Endothelial cell (in vitro differentiated cells): Measurements from ENCODE around the gene PIGO. TPM values are rescaled to one million over a fixed set of nuclear protein-coding genes. Genes with fewer than 3 reads are reported as not detected.
A peak's percentile ranks its signal among the peaks of the same experiment; 100 is the strongest.

Experiments
- DNase-seq: peaks from one replicate; pipeline ENCODE4 v3.0.0; 2021; ENCODE audit warnings: low spot score
- H3K27ac Mint-ChIP-seq: one replicate; pipeline ENCODE4 v1.8.0; 2021; ENCODE audit warnings: mixed read lengths, inconsistent platforms; ENCODE audit not compliant: unreplicated experiment
- H3K27me3 Mint-ChIP-seq: one replicate; pipeline ENCODE4 v1.8.0; 2021; ENCODE audit warnings: mild to moderate bottlenecking, moderate library complexity, mixed read lengths, inconsistent platforms; ENCODE audit not compliant: unreplicated experiment
- H3K36me3 Mint-ChIP-seq: one replicate; pipeline ENCODE4 v1.8.0; 2021; ENCODE audit warnings: mild to moderate bottlenecking, low read depth, mixed read lengths, inconsistent platforms; ENCODE audit not compliant: unreplicated experiment
- H3K4me1 Mint-ChIP-seq: one replicate; pipeline ENCODE4 v1.8.0; 2021; ENCODE audit warnings: mild to moderate bottlenecking, mixed read lengths, inconsistent platforms; ENCODE audit not compliant: unreplicated experiment
- H3K4me3 Mint-ChIP-seq: one replicate; pipeline ENCODE4 v1.8.0; 2021; ENCODE audit warnings: mild to moderate bottlenecking, mixed read lengths, inconsistent platforms; ENCODE audit not compliant: unreplicated experiment
- H3K9me3 Mint-ChIP-seq: one replicate; pipeline ENCODE4 v1.8.0; 2021; ENCODE audit warnings: mixed read lengths, inconsistent platforms; ENCODE audit not compliant: unreplicated experiment
- total RNA-seq: library from RNA; stranded (reverse); fragmentation: NEBNext Ultra II Directional; extraction: Animal tissue kit (Norgen Biotek cat#: 25700); gene quantifications from one replicate; pipeline ENCODE4 v1.2.1, GENCODE V29; 2021; ENCODE audit not compliant: unreplicated experiment
- TF ChIP-seq, protein P1 (sequence below): fragments of 200-600 bp; sonication (generic); IDR thresholded peaks from one replicate; pipeline ENCODE4 v1.5.0; 2021; ENCODE audit warnings: antibody characterized with exemption; ENCODE audit not compliant: unreplicated experiment

PIGO gene
- total RNA-seq, 1 donor from 2014 or later = 20.3 TPM

DNA sequence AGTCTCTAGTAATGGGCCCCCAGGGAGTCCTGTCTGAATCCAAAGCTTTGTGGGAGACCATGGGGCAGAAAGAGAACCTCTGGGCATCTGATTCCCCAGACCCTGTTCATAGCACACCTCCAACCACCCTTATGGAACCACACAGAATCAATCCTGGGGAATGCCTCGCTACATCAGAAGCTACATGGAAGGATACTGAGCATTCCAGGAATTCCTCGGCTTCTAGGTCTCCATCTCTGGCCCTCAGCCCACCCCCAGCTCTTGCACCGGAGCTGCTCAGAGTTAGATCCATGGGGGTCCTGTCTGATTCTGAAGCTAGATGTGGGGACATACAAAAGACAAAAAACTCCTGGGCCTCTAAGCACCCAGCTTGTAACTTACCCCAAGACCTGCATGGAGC is 52.3 kb downstream of the PIGO start:
- Mint-ChIP-seq H3K4me3 (no peak overlapping the region), H3K27me3 (peaks cover 4% of the 10 kb centered on the region), H3K27ac (no peak overlapping the region), H3K4me1 (no peaks in the 10 kb centered on the region), H3K9me3 (no peaks in the 10 kb centered on the region), H3K36me3 (peaks cover 28% of the 10 kb centered on the region)
- DNase-seq = no peak
- TF ChIP-seq, protein P1, sequence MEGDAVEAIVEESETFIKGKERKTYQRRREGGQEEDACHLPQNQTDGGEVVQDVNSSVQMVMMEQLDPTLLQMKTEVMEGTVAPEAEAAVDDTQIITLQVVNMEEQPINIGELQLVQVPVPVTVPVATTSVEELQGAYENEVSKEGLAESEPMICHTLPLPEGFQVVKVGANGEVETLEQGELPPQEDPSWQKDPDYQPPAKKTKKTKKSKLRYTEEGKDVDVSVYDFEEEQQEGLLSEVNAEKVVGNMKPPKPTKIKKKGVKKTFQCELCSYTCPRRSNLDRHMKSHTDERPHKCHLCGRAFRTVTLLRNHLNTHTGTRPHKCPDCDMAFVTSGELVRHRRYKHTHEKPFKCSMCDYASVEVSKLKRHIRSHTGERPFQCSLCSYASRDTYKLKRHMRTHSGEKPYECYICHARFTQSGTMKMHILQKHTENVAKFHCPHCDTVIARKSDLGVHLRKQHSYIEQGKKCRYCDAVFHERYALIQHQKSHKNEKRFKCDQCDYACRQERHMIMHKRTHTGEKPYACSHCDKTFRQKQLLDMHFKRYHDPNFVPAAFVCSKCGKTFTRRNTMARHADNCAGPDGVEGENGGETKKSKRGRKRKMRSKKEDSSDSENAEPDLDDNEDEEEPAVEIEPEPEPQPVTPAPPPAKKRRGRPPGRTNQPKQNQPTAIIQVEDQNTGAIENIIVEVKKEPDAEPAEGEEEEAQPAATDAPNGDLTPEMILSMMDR = no peak

DNA sequence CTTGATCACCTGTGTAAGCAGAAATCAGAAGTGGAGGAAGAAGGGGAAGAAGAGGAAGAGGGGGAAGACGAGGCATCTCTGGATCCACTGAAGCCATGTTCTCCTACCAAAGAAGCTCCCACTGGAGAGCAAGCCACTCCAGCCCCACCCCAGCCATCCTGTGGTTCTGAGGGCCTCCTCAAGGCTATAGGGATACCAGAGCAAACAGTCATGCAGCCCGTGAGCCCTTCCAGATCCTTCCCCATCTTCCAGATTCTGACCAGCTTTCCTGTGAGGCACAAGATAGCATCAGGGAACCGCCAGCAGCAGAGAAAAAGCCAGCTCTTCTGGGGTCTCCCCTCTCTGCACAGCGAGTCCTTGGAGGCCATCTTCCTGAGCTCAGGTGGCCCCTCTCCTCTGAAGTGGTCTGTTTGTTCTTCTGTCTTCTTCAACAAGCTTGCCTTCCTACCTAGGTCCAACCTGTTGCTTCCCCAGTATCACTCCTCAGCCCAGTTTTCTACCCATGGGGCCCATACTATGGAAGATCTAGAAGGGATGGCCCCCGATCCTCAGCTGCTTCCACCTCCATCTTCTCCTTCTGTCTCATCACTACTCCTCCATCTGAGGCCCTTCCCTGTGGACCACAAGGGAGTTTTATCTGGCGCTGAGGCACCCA is 53.4 kb downstream of the PIGO start:
- H3K4me3 Mint-ChIP-seq = no peak overlapping the region
- H3K9me3 Mint-ChIP-seq = no peaks in the 10 kb centered on the region
- H3K27ac Mint-ChIP-seq = peak overlapping the region; percentile 7
- no peaks in the 10 kb centered on the region for H3K4me1 Mint-ChIP-seq
- DNase-seq = no peak
- TF ChIP-seq, protein P1 = no peak
- peaks cover 25% of the 10 kb centered on the region for H3K36me3 Mint-ChIP-seq
- peaks cover 4% of the 10 kb centered on the region for H3K27me3 Mint-ChIP-seq

DNA sequence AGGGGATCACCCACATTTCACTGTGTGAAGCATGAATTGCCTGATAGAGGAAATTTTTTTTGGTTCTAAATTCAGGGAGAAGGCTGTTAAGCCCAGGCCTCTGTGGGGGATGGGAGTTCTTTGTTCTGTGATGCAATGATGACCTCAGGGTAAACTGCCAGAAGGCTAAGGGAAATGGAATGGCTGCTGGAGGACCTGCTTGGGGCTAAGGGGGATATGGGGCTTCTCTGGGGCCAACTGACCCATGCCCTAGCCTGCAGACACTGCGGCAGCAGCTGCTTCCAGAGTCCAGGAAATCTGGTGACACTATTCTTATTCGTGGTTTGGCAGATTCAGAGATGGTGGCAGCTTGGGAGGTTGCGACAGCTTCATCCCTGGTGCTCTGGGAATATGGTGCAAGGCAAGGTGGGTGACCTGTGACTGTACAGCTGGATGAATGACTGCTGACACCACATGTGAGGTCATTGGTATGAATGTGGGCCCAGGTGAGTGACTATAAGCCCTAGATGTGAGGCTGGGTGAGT is 54.2 kb downstream of the PIGO start:
- no peaks in the 10 kb centered on the region for H3K4me1 Mint-ChIP-seq
- no peak overlapping the region for H3K27ac Mint-ChIP-seq

More for the DNA sequence above, 54.2 kb downstream of the PIGO start:
- no peaks in the 10 kb centered on the region for H3K9me3 Mint-ChIP-seq
- no peak for DNase-seq
- TF ChIP-seq, protein P1 = no peak
- peak overlapping the region; percentile 24 for H3K4me3 Mint-ChIP-seq
- H3K27me3 Mint-ChIP-seq = peaks cover 4% of the 10 kb centered on the region
- H3K36me3 Mint-ChIP-seq = peaks cover 25% of the 10 kb centered on the region

Other genes starting within 250 kb of the PIGO start
- gene PHF24, start 138.3 kb downstream of the PIGO start, total RNA-seq = 0.13 TPM
- 20.4 TPM for gene DNAJB5, start 106.8 kb downstream of the PIGO start, total RNA-seq
- gene VCP, start 24.0 kb downstream of the PIGO start, total RNA-seq = 397 TPM
- gene FANCG, start 16.6 kb downstream of the PIGO start, total RNA-seq = 41.4 TPM
- gene STOML2, start 6.5 kb upstream of the PIGO start, total RNA-seq = 108 TPM
- gene ATOSB, start 19.3 kb upstream of the PIGO start, total RNA-seq = 33.7 TPM
- gene UNC13B, start 65.4 kb upstream of the PIGO start, total RNA-seq = 39.9 TPM